Epidermal melanocyte (primary cell): ENCODE results near the gene DMRTB1.

Experiments used
- DNase-seq: peaks from one replicate; pipeline ENCODE4 v3.0.0; 2011; ENCODE audit warnings: low spot score; ENCODE audit not compliant: insufficient read length

DMRTB1 gene

DNA sequence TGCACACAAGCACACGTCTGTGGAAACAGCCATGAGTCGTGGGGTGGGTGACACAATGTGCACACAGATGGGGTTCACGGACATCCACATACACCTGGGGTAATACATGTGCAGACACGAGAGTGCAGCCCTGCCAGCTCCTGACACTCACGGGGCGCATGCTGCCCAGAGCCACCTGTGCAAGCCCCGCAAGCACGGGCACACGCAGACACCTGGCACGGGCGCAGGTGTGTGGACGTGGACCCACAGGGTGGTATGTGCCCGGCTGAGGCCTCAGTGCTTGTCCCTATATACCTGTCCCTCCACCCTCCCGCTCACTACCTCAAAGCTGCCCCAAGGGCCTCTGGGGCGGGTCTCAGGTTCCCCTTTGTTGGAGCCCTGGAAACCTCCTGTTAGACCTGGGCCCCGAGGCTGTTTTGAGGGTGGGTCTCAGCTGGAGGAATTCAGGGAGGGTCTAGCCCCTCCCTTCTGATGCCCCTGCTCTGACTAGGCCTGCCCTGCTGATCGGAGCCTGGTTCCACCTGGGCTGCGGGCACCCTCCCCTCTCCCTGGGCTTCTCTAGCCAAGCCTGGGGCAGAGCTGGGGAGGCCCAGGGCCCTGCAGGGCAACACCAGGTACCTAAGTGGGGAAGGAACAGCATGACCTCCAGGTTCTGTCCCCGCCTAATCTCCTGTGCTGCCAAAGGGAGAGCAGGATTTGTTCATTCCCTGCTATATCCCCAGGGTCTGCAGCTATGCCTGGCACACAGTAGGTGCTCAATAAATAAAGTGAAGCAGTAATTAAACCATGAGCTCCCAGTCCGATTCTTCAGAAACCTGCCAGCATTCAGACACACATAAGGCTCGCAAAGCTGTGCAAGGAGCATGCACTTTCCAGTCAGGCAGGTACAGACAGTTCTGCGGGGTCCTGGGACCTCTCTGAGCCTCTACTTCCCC lies 49.1 kb downstream of the DMRTB1 start:
- no peak for DNase-seq

GRCh38 chr1:53508991-53509666 lies 49.9 kb downstream of the DMRTB1 start:
- DNase-seq, result no peak

- no peak for DNase-seq
Measured at GRCh38 chr1:53509775-53510174, 50.6 kb downstream of the DMRTB1 start.

GRCh38 chr1:53510215-53510614 lies 51.0 kb downstream of the DMRTB1 start:
- DNase-seq, result no peak

DNA sequence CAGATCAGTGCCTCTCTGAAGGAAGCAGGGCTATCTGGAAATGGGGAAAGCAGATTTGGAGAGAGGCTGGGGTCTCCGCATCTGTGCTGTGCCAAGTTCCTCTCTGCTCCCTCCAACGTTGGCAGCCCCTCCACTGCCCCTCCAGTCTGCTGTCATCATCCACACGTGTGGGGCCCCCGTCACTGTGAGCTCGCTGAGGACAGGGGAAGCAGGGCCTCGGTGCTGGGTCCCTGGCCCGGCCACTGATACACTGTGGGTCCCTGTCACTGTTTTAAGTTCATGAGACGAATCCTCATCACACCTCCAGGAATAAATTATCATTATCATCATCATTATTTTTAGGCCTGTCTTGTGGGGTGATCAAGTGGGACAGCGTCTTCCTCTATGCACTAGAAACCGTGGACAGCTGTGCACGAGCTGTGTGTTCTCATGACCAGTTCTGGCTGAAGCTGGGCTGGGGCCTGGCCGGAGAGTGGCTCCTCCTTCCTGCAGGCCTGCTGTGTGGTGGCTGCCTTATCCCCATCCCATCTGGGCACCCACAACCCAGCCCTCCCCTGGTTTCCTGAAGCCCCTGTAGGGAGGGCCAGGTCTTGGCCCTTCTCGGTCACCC lies 52.2 kb downstream of the DMRTB1 start:
- no peak for DNase-seq

- DNase-seq, result no peak
Measured at GRCh38 chr1:53511933-53512806, 53.0 kb downstream of the DMRTB1 start.

- no peak for DNase-seq
Measured at GRCh38 chr1:53512807-53513755, 53.9 kb downstream of the DMRTB1 start.

- no peak for DNase-seq
Measured at GRCh38 chr1:53513846-53514245, 54.6 kb downstream of the DMRTB1 start.

- DNase-seq, result no peak
Measured at GRCh38 chr1:53514436-53514835, 55.2 kb downstream of the DMRTB1 start.

DNA sequence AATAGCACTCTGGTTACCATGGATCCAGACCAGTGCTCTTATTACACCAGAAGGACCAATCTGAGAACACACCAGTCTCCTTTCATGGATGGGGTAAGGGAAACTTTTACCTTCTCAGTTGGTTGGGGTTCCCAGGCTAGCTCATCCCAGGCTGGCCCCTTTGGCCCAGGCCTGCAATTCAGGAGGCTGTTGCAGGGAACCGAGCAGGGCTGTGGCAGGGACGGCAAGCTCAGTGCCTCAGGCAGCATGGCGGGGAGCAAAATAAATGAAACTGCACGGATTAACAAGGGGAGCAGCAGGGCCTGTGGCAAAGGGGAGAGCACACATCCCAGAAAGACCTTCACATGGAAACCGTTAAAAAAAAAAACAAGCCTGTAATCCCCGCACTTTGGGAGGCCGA lies 57.0 kb downstream of the DMRTB1 start:
- DNase-seq, result no peak
